GM21529 (cell line): ENCODE data around the gene WNT1.

ENCODE experiments used
- ATAC-seq: cut with Tn5 transposase; IDR thresholded peaks from one replicate; pipeline ENCODE4 v1.9.1; 2021; ENCODE audit not compliant: unreplicated experiment

The WNT1 gene

GRCh38 chr12:48999371-49000131 lies 21.4 kb downstream of the WNT1 start, which contains the start of gene DDN:
Gene DDN (minus strand): TSS chr12:48999375. CDS start chr12:48999287, 88 bp downstream.
- ATAC-seq = peak; percentile 31

- no peak for ATAC-seq
Measured at GRCh38 chr12:49000346-49000745, 22.2 kb downstream of the WNT1 start.

DNA sequence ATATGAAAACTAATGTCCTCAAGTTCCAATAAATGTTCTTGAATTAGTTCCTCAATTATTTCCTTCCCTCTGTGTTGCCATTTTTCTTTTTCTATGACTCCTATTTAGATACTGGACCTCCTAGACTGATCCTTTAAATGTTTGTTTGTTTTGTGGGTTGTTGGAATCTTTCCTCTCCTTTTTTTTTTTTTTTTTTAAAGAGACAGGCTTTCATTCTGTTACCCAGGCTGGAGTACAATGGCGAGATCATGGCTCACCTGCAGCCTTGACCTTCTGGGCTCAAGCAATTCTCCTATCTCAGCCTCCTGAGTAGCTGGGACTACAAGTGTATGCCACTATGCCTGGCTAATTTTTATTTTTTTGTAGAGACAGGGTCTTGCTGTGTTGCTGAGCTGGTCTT lies 30.8 kb downstream of the WNT1 start:
- no peak for ATAC-seq

- no peak for ATAC-seq
Measured at GRCh38 chr12:49010092-49010668, 32.1 kb downstream of the WNT1 start.

- ATAC-seq = no peak
Measured at GRCh38 chr12:49012739-49013138, 34.6 kb downstream of the WNT1 start.

DNA sequence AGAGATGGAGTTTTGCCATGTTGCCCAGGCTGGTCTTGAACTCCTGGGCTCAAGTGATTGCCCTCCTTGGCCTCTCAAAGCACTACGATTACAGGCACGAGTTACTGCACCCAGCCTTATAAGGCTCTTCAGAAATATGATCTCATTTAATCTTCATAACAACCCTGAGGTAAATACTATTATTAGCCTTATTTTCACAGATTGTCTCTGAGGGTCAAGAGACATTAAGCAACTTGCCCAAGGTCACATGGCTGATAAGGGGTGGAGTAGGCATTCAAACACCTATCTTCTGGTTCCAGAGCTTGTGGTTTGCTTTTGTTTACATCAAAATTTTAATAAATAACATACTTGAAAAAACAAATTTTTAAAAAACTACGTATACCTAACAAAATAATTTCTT lies 35.3 kb downstream of the WNT1 start:
- ATAC-seq = no peak

- ATAC-seq = no peak
Measured at GRCh38 chr12:49014547-49014946, 36.4 kb downstream of the WNT1 start.

GRCh38 chr12:49015196-49015595 lies 37.1 kb downstream of the WNT1 start:
- no peak for ATAC-seq

GRCh38 chr12:49017891-49018260 lies 39.8 kb downstream of the WNT1 start:
- peak; percentile 19 for ATAC-seq

GRCh38 chr12:49018261-49019119 lies 40.4 kb downstream of the WNT1 start, which contains the start of gene PRKAG1:
Gene PRKAG1 (minus strand): TSS chr12:49018776. CDS start chr12:49018740, 36 bp downstream.
- ATAC-seq = peak; percentile 83

DNA sequence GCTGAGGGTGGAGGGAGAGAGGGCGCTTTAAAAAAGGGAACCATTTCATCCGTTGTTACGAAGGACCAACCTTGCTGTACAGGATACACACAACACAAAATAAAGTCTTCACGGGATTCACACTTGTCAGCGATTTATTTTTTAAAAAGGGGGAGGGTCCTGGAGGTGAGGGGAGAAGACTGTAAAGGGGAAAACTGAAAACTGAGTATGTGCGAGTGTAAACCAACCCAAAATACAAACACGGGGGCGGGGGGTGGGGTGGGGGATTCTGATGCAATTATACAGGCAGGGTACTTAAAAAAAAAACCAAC lies 41.0 kb downstream of the WNT1 start:
- ATAC-seq = peak; percentile 13

DNA sequence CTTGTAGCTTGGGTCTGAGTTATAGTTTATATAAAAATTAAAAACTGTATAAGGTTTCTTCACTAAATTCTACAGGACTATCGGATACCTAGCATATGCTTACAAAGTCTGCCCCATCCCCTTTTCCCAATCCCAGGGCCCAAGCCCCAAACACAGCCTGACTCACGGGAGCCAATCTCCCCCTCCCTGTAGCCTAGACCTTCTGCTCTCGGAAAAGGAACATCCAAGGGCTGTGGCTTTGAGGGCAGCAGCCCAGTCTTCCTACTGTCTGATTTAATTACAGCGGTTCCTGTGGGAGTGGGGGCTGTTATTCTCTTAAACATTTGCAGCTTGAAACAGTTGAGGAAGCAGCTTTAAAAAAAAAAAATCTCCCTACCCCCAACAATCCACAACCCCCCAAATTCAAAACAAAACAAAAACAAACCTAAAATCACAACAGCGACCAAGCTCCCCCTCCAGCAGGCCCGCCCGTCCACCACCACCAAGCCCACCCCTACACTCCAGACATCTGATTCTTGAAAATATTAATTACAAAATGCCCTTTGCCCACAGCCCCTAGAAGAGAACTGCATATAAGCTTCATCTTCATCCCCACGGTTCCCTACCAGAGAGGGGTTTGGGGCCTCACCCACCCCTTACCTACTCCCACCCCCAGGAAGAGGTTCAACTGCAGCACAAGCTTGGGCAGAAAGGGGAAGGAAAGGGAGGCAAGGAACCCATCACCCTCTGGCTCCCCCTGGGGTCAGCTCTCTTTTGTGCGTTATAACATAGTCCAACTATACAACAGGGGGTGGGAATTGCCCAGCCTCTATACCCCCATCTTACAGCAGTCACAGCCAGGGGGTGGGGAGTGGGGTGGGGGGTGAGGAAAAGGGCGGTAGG lies 41.6 kb downstream of the WNT1 start:
- ATAC-seq = no peak

DNA sequence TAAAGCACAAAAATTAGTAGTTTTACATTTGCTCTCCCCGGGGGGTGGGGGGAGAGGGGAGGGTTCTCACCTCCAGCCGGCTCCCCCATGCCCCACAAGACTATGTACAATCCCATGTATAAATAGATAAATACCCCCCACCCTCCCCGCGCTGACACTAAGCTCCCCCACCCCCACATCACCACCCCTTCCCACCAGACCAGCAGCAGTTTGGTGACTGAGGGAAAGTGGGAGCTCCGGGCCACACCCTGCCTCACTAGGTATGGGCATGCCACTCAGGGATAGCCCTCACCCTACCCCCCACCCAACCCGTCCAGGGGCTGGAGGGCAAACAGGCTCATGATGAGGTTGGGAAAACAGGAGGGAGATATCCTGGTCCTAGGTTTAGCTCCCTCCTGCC lies 42.3 kb downstream of the WNT1 start:
- ATAC-seq = no peak

DNA sequence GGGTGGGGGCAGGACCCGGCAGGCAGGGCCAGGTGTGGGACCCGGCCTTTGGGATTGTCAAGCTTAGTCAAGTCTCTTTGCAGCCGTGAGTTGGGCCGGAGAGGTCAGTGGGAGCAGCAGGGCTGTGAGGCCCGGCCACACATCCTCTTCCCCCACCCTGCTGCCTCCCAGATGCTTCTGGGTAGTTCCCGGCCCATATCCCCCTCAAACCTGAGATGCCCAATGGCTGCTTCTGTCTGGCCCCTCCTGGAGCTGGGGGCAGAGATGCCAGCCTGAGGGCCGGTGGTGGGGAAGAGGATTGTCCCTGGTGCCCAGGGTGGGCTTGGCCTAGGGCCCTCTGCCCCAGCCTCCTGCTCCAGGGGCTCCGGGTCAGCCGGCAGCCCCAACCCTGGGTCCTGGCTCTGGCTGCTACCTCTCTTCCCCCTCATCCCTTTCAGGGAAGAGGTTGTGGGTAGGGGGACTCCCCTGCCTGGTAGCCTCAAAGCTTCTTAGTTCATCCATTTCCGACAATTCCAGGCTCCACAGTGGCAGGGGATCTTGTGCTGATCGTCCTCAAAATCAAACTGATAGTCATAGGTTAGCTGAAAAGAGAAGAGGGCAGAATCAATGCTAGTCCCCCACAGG lies 43.3 kb downstream of the WNT1 start:
- ATAC-seq = no peak

DNA sequence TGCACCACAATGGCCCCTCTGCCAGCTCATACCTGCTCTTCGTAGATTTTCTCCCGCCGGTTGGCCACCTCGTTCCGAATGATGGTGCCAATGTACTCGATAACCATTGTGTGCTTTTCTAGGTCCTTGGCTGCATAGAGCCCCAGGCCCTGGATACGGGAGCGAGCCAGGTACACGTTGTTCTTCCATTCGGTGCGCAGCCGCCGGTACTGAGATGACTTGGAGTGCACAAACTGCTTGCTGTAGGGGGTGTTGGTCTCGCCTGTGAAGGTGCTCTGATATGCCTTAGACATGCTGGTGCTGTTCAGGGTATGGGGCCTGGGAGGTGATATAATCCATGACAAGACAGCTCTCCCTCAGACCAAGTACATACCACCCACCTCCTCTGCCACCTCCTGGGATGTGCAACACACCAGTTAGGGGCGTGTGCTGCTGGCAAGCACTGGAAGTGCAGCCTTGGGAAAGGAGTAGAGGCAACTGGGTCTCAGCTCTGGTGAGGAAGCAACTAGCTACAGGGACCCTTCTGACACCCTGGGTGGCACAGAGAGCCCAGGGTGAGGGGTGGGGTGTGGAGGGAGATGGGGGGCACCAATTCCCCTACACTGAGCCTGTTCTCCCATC lies 44.5 kb downstream of the WNT1 start:
- no peak for ATAC-seq

- no peak for ATAC-seq
Measured at GRCh38 chr12:49023812-49024211, 45.7 kb downstream of the WNT1 start.

- ATAC-seq = no peak
Measured at GRCh38 chr12:49024543-49024942, 46.4 kb downstream of the WNT1 start.

DNA sequence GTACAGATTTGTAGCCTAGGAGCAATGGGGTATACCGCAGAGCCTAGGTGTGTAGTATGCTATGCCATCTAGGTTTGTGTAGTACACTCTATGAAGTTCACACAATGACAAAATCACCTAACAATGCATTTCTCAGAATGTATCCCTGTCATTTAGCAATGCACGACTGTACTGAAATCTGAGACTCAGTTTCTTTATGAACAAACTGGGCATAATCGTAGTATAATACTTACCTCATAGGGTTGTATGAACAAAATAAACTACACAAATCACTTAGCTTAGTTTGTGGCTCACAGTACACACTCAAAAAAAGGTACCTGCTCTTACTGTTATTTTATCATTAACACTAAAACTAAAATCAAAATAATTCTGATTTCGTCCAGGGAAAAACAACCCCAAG lies 47.3 kb downstream of the WNT1 start:
- ATAC-seq = no peak

DNA sequence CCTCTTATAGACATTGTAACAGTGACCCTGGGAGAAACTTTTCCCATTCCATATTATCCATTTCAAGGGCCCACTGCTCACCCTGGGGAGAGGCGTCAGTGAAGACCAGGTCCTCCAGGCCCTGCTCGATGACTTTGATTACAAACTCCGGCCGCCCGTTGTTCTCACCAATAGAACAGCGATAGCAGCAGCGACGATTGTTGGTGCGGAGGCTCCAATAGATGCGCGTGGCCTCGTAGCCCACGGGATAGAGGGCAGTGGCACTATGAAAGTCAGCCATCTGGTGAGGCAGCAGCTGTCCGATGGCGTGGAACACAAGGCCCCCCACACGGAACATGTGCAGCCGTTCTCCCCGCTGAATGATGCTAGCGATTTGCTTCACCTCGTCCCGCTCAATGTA lies 48.0 kb downstream of the WNT1 start:
- no peak for ATAC-seq
